ENCODE results near the gene NKAIN4.

Gene NKAIN4

GRCh38 chr20:63235399-63235983 is 18.8 kb downstream of the NKAIN4 start, which contains the start of gene BIRC7:
BIRC7 (plus strand) TSS chr20:63235905; CDS start chr20:63236097, 192 bp downstream.
- Mint-ChIP-seq H3K4me3 (no peak within 1 kb of the TSS), H3K36me3 (ENCODE audit: low read depth) (no peaks in the 10 kb centered on the region), H3K9me3 (no peaks in the 10 kb centered on the region), H3K27me3 (peaks cover 30% of the 10 kb centered on the region), H3K4me1 (ENCODE audit: low read depth) (peaks cover 6% of the 10 kb centered on the region), H3K27ac (no peak within 1 kb of the TSS)
- intact Hi-C loops (cut with micrococcal nuclease), result no loop called here

- no peak overlapping the region for H3K27ac Mint-ChIP-seq
- no peaks in the 10 kb centered on the region for H3K9me3 Mint-ChIP-seq
- no peak overlapping the region for H3K4me3 Mint-ChIP-seq
- H3K27me3 Mint-ChIP-seq, result peaks cover 37% of the 10 kb centered on the region
- intact Hi-C loops (cut with micrococcal nuclease), result no loop called here
- H3K4me1 Mint-ChIP-seq (ENCODE audit: low read depth), result peaks cover 6% of the 10 kb centered on the region
- H3K36me3 Mint-ChIP-seq (ENCODE audit: low read depth), result no peaks in the 10 kb centered on the region
These were observed 19.4 kb downstream of the NKAIN4 start for GRCh38 chr20:63234693-63235398.

- intact Hi-C loops (cut with micrococcal nuclease), result no loop called here
- Mint-ChIP-seq H3K27ac (no peak overlapping the region), H3K9me3 (no peaks in the 10 kb centered on the region), H3K36me3 (ENCODE audit: low read depth) (no peaks in the 10 kb centered on the region), H3K27me3 (peaks cover 45% of the 10 kb centered on the region), H3K4me1 (ENCODE audit: low read depth) (peaks cover 6% of the 10 kb centered on the region), H3K4me3 (no peak overlapping the region)
These were observed 20.3 kb downstream of the NKAIN4 start for GRCh38 chr20:63233924-63234323.

- Mint-ChIP-seq H3K27ac (no peak overlapping the region), H3K9me3 (no peaks in the 10 kb centered on the region), H3K4me1 (ENCODE audit: low read depth) (peaks cover 6% of the 10 kb centered on the region), H3K27me3 (peaks cover 53% of the 10 kb centered on the region), H3K4me3 (no peak overlapping the region), H3K36me3 (ENCODE audit: low read depth) (no peaks in the 10 kb centered on the region)
- intact Hi-C loops (cut with micrococcal nuclease), result no loop called here
These were observed 21.3 kb downstream of the NKAIN4 start for GRCh38 chr20:63233061-63233344.

- intact Hi-C loops (cut with micrococcal nuclease), result no loop called here
- H3K36me3 Mint-ChIP-seq (ENCODE audit: low read depth), result no peaks in the 10 kb centered on the region
- no peak overlapping the region for H3K27ac Mint-ChIP-seq
- H3K4me3 Mint-ChIP-seq, result no peak overlapping the region
- peaks cover 6% of the 10 kb centered on the region for H3K4me1 Mint-ChIP-seq (ENCODE audit: low read depth)
- peaks cover 53% of the 10 kb centered on the region for H3K27me3 Mint-ChIP-seq
- no peaks in the 10 kb centered on the region for H3K9me3 Mint-ChIP-seq
These were observed 21.8 kb downstream of the NKAIN4 start for GRCh38 chr20:63232235-63233060.

- H3K36me3 Mint-ChIP-seq (ENCODE audit: low read depth), result no peaks in the 10 kb centered on the region
- H3K27ac Mint-ChIP-seq, result no peak overlapping the region
- intact Hi-C loops (cut with micrococcal nuclease), result no loop called here
- H3K27me3 Mint-ChIP-seq, result peaks cover 53% of the 10 kb centered on the region
- H3K9me3 Mint-ChIP-seq, result no peaks in the 10 kb centered on the region
- H3K4me1 Mint-ChIP-seq (ENCODE audit: low read depth), result peaks cover 4% of the 10 kb centered on the region
- H3K4me3 Mint-ChIP-seq, result no peak overlapping the region
These were observed 23.4 kb downstream of the NKAIN4 start for GRCh38 chr20:63230800-63231268.

GRCh38 chr20:63228806-63229205 is 25.5 kb downstream of the NKAIN4 start:
- no peaks in the 10 kb centered on the region for H3K9me3 Mint-ChIP-seq
- H3K36me3 Mint-ChIP-seq (ENCODE audit: low read depth), result no peaks in the 10 kb centered on the region
- no peak overlapping the region for H3K4me3 Mint-ChIP-seq
- H3K27ac Mint-ChIP-seq, result no peak overlapping the region
- peaks cover 53% of the 10 kb centered on the region for H3K27me3 Mint-ChIP-seq
- intact Hi-C loops (cut with micrococcal nuclease), result no loop called here
- H3K4me1 Mint-ChIP-seq (ENCODE audit: low read depth), result no peaks in the 10 kb centered on the region

GRCh38 chr20:63227260-63227659 is 27.0 kb downstream of the NKAIN4 start:
- Mint-ChIP-seq H3K27me3 (peaks cover 43% of the 10 kb centered on the region), H3K9me3 (no peaks in the 10 kb centered on the region), H3K27ac (no peak overlapping the region), H3K36me3 (ENCODE audit: low read depth) (no peaks in the 10 kb centered on the region), H3K4me3 (no peak overlapping the region), H3K4me1 (ENCODE audit: low read depth) (no peaks in the 10 kb centered on the region)
- intact Hi-C loops (cut with micrococcal nuclease), result no loop called here

- no peak overlapping the region for H3K27ac Mint-ChIP-seq
- peaks cover 36% of the 10 kb centered on the region for H3K27me3 Mint-ChIP-seq
- no peaks in the 10 kb centered on the region for H3K9me3 Mint-ChIP-seq
- no peaks in the 10 kb centered on the region for H3K36me3 Mint-ChIP-seq (ENCODE audit: low read depth)
- no peak overlapping the region for H3K4me3 Mint-ChIP-seq
- intact Hi-C loops (cut with micrococcal nuclease), result no loop called here
- no peaks in the 10 kb centered on the region for H3K4me1 Mint-ChIP-seq (ENCODE audit: low read depth)
These were observed 28.0 kb downstream of the NKAIN4 start for GRCh38 chr20:63226042-63226943.

GRCh38 chr20:63225082-63225454 is 29.2 kb downstream of the NKAIN4 start:
- Mint-ChIP-seq H3K4me3 (no peak overlapping the region), H3K27me3 (peaks cover 33% of the 10 kb centered on the region), H3K4me1 (ENCODE audit: low read depth) (no peaks in the 10 kb centered on the region), H3K9me3 (no peaks in the 10 kb centered on the region), H3K27ac (no peak overlapping the region), H3K36me3 (ENCODE audit: low read depth) (no peaks in the 10 kb centered on the region)
- intact Hi-C loops (cut with micrococcal nuclease), result no loop called here

- H3K4me3 Mint-ChIP-seq, result no peak overlapping the region
These were observed 29.7 kb downstream of the NKAIN4 start for GRCh38 chr20:63224412-63225081.

GRCh38 chr20:63223826-63224207 is 30.4 kb downstream of the NKAIN4 start:
- no peak overlapping the region for H3K27ac Mint-ChIP-seq
- H3K4me3 Mint-ChIP-seq, result no peak overlapping the region
- no peaks in the 10 kb centered on the region for H3K9me3 Mint-ChIP-seq
- no peaks in the 10 kb centered on the region for H3K36me3 Mint-ChIP-seq (ENCODE audit: low read depth)
- intact Hi-C loops (cut with micrococcal nuclease), result loop anchor here (5.0 kb wide), 1 partner anchor 158 kb away; no protein-coding TSS in a partner anchor
- H3K27me3 Mint-ChIP-seq, result peaks cover 24% of the 10 kb centered on the region
- H3K4me1 Mint-ChIP-seq (ENCODE audit: low read depth), result no peaks in the 10 kb centered on the region

More at GRCh38 chr20:63224412-63225081, 29.7 kb downstream of the NKAIN4 start:
- no peaks in the 10 kb centered on the region for H3K4me1 Mint-ChIP-seq (ENCODE audit: low read depth)
- no peaks in the 10 kb centered on the region for H3K9me3 Mint-ChIP-seq
- H3K27me3 Mint-ChIP-seq, result peaks cover 32% of the 10 kb centered on the region
- no peak overlapping the region for H3K27ac Mint-ChIP-seq
- intact Hi-C loops (cut with micrococcal nuclease), result loop anchor here (5.0 kb wide), 1 partner anchor 158 kb away; no protein-coding TSS in a partner anchor
- H3K36me3 Mint-ChIP-seq (ENCODE audit: low read depth), result no peaks in the 10 kb centered on the region
